OCI-LY7 (cell line): ENCODE measurements around the gene COL23A1.

Experiments used
- CTCF ChIP-seq: fragments of 200-600 bp; sonication (generic); conservative IDR thresholded peaks from 2 replicates; pipeline ENCODE4 v1.5.1; 2014; ENCODE audit warnings: mild to moderate bottlenecking, antibody characterized with exemption, low read length, moderate library complexity, mixed read lengths
- EZH2phosphoT487 ChIP-seq: fragments of 200-600 bp; sonication (generic); IDR thresholded peaks from 2 replicates; pipeline ENCODE4 v1.6.1; 2018; ENCODE audit warnings: low read depth, borderline replicate concordance, mild to moderate bottlenecking, mixed run types, antibody characterized with exemption, low read length, moderate library complexity, mixed read lengths

GRCh38 chr5:178386336-178386931 is 203.8 kb downstream of the COL23A1 start:
- TF ChIP-seq CTCF, result no peak
- no peak for TF ChIP-seq EZH2phosphoT487
